SK-N-SH (cell line): Measurements from ENCODE around the gene RAB26. TPM values are rescaled to one million over a fixed set of nuclear protein-coding genes. Genes with fewer than 3 reads are reported as not detected.

ENCODE experiments used
- CTCF ChIA-PET: fragments of 300-600, 350-600 bp; formaldehyde crosslinking; extraction: SDS; loops from one replicate; lab custom pipeline; 2021; lab: Yijun Ruan, JAX
- POLR2A ChIA-PET: fragments of 350-600 bp; sonication (Branson Sonifier 250); formaldehyde crosslinking; extraction: SDS; loops from one replicate; lab custom pipeline; 2020; ENCODE audit warnings: antibody characterized with exemption, inconsistent platforms; lab: Yijun Ruan, JAX
- DNase-seq: peaks from one replicate; pipeline ENCODE4 v3.0.0; 2012
- H2AFZ ChIP-seq: fragments of 200-600 bp; sonication (generic); 2 replicates; pipeline ENCODE4 v1.8.1; 2016; ENCODE audit warnings: antibody characterized with exemption, mild to moderate bottlenecking, low read depth
- H3F3A ChIP-seq: fragments of 200-600 bp; sonication (generic); replicated peaks from 2 replicates; pipeline ENCODE3; 2016; ENCODE audit warnings: antibody characterized with exemption, mild to moderate bottlenecking; ENCODE audit not compliant: insufficient read depth
- H3K27ac ChIP-seq, 2 experiments: fragments of 200-500 bp in 1 of 2; fragments of 200-600 bp in 1 of 2; sonication (Bioruptor generic) in 1 of 2; sonication (generic), shearing (Covaris generic) in 1 of 2; 2 replicates each; pipeline versions ENCODE4 v1.5.1 to v1.6.1; 2014 to 2016; ENCODE audit warnings: low read depth in 2 of 2, inconsistent platforms in 1 of 2, low read length in 1 of 2, mild to moderate bottlenecking in 1 of 2, mixed read lengths in 1 of 2
- H3K27me3 ChIP-seq: fragments of 200-600 bp; sonication (generic), shearing (Covaris generic); 2 replicates; pipeline ENCODE4 v1.6.1; 2016; ENCODE audit warnings: mixed run types; ENCODE audit not compliant: insufficient read depth
- H3K36me3 ChIP-seq, 2 experiments: fragments of 200-500 bp in 1 of 2; fragments of 200-600 bp in 1 of 2; sonication (Bioruptor generic) in 1 of 2; sonication (generic) in 1 of 2; replicated peaks in 1 of 2; 2 replicates each; pipeline versions ENCODE3 to v1.5.1; 2014 to 2016; ENCODE audit warnings: low read length in 1 of 2, mild to moderate bottlenecking in 1 of 2; ENCODE audit not compliant: insufficient read depth in 2 of 2, control insufficient read depth in 1 of 2
- H3K4me1 ChIP-seq, 2 experiments: fragments of 200-500 bp in 1 of 2; fragments of 200-600 bp in 1 of 2; sonication (Bioruptor generic) in 1 of 2; sonication (generic), shearing (Covaris generic) in 1 of 2; 2 replicates each; pipeline versions ENCODE4 v1.5.1 to v1.6.1; 2014 to 2016; ENCODE audit warnings: low read depth in 1 of 2, low read length in 1 of 2, mixed run types in 1 of 2; ENCODE audit not compliant: insufficient read depth in 2 of 2, control insufficient read depth in 1 of 2
- H3K4me2 ChIP-seq: fragments of 200-600 bp; sonication (generic), shearing (Covaris generic); 2 replicates; pipeline ENCODE4 v1.6.1; 2017; ENCODE audit warnings: mixed run types
- H3K4me3 ChIP-seq, 2 experiments: fragments of 200-500 bp in 1 of 2; fragments of 200-600 bp in 1 of 2; sonication (Bioruptor generic) in 1 of 2; sonication (generic), shearing (Covaris generic) in 1 of 2; 2 replicates each; pipeline versions ENCODE4 v1.5.1 to v1.8.1; 2014 to 2016; ENCODE audit warnings: low read depth in 2 of 2, inconsistent platforms in 1 of 2, low read length in 1 of 2, mild to moderate bottlenecking in 1 of 2, mixed read lengths in 1 of 2, moderate library complexity in 1 of 2
- H3K79me2 ChIP-seq: fragments of 200-600 bp; sonication (generic); 2 replicates; pipeline ENCODE4 v1.8.1; 2017; ENCODE audit warnings: mild to moderate bottlenecking; ENCODE audit not compliant: insufficient read depth
- H3K9ac ChIP-seq: fragments of 200-600 bp; sonication (generic); 2 replicates; pipeline ENCODE4 v1.6.1; 2017; ENCODE audit warnings: mixed run types
- H3K9me2 ChIP-seq: fragments of 200-600 bp; sonication (generic); 2 replicates; pipeline ENCODE4 v1.6.1; 2017; ENCODE audit warnings: mixed run types
- H3K9me3 ChIP-seq: fragments of 200-600 bp; sonication (generic); 2 replicates; pipeline ENCODE4 v1.6.1; 2017; ENCODE audit warnings: mixed run types, mild to moderate bottlenecking, moderate library complexity
- H4K20me1 ChIP-seq: fragments of 200-600 bp; sonication (generic); 2 replicates; pipeline ENCODE4 v1.6.1; 2017; ENCODE audit warnings: mild to moderate bottlenecking, mixed run types; ENCODE audit not compliant: insufficient read depth
- ELF1 ChIP-seq: IDR thresholded peaks from 2 replicates; pipeline ENCODE4 v1.4.0; 2012
- EP300 ChIP-seq, 2 experiments: IDR thresholded peaks; 2 replicates each; pipeline versions ENCODE4 v1.4.0 to v1.6.1; 2012; ENCODE audit warnings: borderline replicate concordance in 1 of 2, low read depth in 1 of 2, low read length in 1 of 2
- FOSL2 ChIP-seq: IDR thresholded peaks from 2 replicates; pipeline ENCODE4 v1.4.0; 2012; ENCODE audit warnings: low read depth, mild to moderate bottlenecking, moderate library complexity, borderline replicate concordance
- FOXM1 ChIP-seq: IDR thresholded peaks from 2 replicates; pipeline ENCODE4 v1.4.0; 2012; ENCODE audit warnings: low read depth, mild to moderate bottlenecking
- GATA2 ChIP-seq: sonication (generic); formaldehyde crosslinking; IDR thresholded peaks from 2 replicates; pipeline ENCODE4 v1.5.0; 2020; ENCODE audit warnings: mild to moderate bottlenecking, missing genetic modification reagents
- JUND ChIP-seq: IDR thresholded peaks from 2 replicates; pipeline ENCODE4 v1.4.0; 2012
- NRF1 ChIP-seq: IDR thresholded peaks from 2 replicates; pipeline ENCODE4 v1.6.1; 2012; ENCODE audit warnings: low read depth, mild to moderate bottlenecking, low read length
- RFX5 ChIP-seq: IDR thresholded peaks from 2 replicates; pipeline ENCODE4 v1.6.1; 2012; ENCODE audit warnings: mild to moderate bottlenecking, improper control_type of control experiment, low read length
- SMC3 ChIP-seq: IDR thresholded peaks from 2 replicates; pipeline ENCODE4 v1.6.1; 2012; ENCODE audit warnings: low read depth, low read length, improper control_type of control experiment
- TEAD4 ChIP-seq: IDR thresholded peaks from 2 replicates; pipeline ENCODE4 v1.4.0; 2012; ENCODE audit warnings: mild to moderate bottlenecking, borderline replicate concordance; ENCODE audit not compliant: insufficient read depth
- WGBS: methylation state at CpG from one replicate; pipeline ENCODE4 v1.1.6; 2017; ENCODE audit warnings: low lambda C conversion rate; 5-methylcytosine and 5-hydroxymethylcytosine counted together
- polyA plus RNA-seq, 3 experiments: library from polyadenylated mRNA; depleted of rRNA; stranded (reverse); fragments of >200 nt; gene quantifications; 2 replicates each; pipeline ENCODE4 v1.2.3, GENCODE V29; 2012
- TF ChIP-seq, protein P1 (sequence below): fragments of 150-350 bp; IDR thresholded peaks from 2 replicates; pipeline ENCODE4 v1.6.1; 2016; ENCODE audit warnings: mild to moderate bottlenecking, low read depth, low read length
- TF ChIP-seq, protein P2 (sequence below): IDR thresholded peaks from 2 replicates; pipeline ENCODE4 v1.4.0; 2012; ENCODE audit warnings: low read depth
- TF ChIP-seq, protein P3 (sequence below): IDR thresholded peaks from 2 replicates; pipeline ENCODE4 v1.6.1; 2012; ENCODE audit warnings: mild to moderate bottlenecking, low read depth, low read length, moderate library complexity
- TF ChIP-seq, protein P4 (sequence below): fragments of 150-350 bp; IDR thresholded peaks from 2 replicates; pipeline ENCODE4 v1.6.1; 2017; ENCODE audit warnings: antibody characterized with exemption, low read length, low read depth, borderline replicate concordance

The RAB26 gene
- polyA plus RNA-seq, 1 of the 3 experiments (the other 2 are of a cell fraction), result 14.3 TPM

DNA sequence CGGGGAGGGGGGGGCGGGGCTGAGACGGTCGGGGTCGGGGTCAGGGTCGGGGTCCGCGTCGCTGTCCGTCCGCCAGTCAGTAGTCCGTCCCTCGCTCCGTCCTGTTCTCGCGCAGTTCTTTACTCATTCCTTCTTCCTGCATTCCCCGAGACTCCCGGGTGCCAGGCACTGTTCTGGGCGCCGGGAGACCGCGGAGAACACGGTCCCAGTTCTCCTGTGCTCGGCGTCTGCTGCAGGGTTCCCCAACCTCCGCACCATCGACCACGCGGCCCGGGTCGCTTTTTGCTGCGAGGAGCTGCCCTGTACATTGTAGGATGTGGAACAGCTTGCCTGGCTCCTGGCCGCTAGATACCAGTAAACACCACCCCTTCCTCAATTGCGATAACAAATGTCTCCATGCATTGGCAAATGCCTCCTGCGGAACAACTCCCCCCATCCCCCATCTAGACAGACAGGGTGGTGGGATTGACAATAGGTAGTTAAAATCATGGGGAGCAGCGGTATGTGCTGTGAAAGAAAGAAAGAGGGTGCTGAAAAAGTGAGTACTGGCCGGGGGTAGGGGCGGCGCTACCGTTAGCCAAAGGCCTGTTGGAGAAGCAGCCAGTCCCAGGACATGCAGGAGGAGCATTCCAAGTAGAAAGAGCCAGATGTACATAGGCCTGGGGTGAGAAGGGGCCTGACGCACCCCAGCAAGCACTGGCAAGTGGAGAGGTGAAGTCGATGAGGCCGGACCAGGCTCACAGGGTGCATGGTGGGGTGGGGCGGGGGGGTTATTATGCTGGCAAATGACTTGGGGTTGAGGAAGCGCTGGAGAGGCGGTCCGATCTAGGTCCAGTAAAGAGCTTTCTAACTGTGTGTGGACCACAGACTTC, 7.8 kb downstream of the RAB26 start:
- WGBS, result 1% methylated on average over 44 of the region's 47 CpGs
- CTCF ChIA-PET, result interaction anchor here (0.6 to 6.9 kb wide), 4 partner anchors 16 to 152 kb away, joined by 3 to 55 read pairs (median 14); partner anchors contain the start of gene ECI1

More for the DNA sequence above, 7.8 kb downstream of the RAB26 start:
- peak; percentile 58 for DNase-seq
- Histone ChIP-seq H3K9me2 (no peaks in the 10 kb centered on the region), H3K9me3 (no peaks in the 10 kb centered on the region), H4K20me1 (peaks cover 78% of the 10 kb centered on the region), H3K4me2 (peak overlapping the region; percentile 95), H3K4me1 (peaks cover 29 to 58% of the 10 kb centered on the region in 2 experiments; a peak in 3 of 4 replicates), H3K27me3 (no peaks in the 10 kb centered on the region), H3K79me2 (peaks cover 90% of the 10 kb centered on the region), H3F3A (peaks cover 26% of the 10 kb centered on the region), H3K36me3 (peaks cover 24 to 30% of the 10 kb centered on the region in 2 experiments), H3K27ac (peak overlapping the region; percentile 61 to 79; a peak in 3 of 4 replicates), H3K4me3 (peak overlapping the region; percentile 100), H2AFZ (peak overlapping the region; percentile 37; the same call in 1 of the 2 replicates), H3K9ac (peak overlapping the region; percentile 82)
- POLR2A ChIA-PET, result interaction anchor here (0.6 to 1.8 kb wide), 31 partner anchors 10 to 681 kb away, joined by 3 to 18 read pairs (median 4); partner anchors contain the start of genes CASKIN1, ECI1, FAHD1 and HAGH
- TF ChIP-seq, protein P1, sequence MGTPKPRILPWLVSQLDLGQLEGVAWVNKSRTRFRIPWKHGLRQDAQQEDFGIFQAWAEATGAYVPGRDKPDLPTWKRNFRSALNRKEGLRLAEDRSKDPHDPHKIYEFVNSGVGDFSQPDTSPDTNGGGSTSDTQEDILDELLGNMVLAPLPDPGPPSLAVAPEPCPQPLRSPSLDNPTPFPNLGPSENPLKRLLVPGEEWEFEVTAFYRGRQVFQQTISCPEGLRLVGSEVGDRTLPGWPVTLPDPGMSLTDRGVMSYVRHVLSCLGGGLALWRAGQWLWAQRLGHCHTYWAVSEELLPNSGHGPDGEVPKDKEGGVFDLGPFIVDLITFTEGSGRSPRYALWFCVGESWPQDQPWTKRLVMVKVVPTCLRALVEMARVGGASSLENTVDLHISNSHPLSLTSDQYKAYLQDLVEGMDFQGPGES, result no peak
- TF ChIP-seq, protein P2, sequence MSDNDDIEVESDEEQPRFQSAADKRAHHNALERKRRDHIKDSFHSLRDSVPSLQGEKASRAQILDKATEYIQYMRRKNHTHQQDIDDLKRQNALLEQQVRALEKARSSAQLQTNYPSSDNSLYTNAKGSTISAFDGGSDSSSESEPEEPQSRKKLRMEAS, result no peak
- TF ChIP-seq FOSL2 (no peak), RFX5 (no peak), TEAD4 (no peak), ELF1 (no peak), SMC3 (no peak), GATA2 (CRISPR knock-in tag) (no peak), FOXM1 (no peak), NRF1 (no peak), EP300 (IDR thresholded peaks at IDR 0.05; ENCODE audit: borderline replicate concordance in 1 of 2, low read depth in 1 of 2, low read length in 1 of 2) (no peak), JUND (no peak)
- TF ChIP-seq, protein P3, sequence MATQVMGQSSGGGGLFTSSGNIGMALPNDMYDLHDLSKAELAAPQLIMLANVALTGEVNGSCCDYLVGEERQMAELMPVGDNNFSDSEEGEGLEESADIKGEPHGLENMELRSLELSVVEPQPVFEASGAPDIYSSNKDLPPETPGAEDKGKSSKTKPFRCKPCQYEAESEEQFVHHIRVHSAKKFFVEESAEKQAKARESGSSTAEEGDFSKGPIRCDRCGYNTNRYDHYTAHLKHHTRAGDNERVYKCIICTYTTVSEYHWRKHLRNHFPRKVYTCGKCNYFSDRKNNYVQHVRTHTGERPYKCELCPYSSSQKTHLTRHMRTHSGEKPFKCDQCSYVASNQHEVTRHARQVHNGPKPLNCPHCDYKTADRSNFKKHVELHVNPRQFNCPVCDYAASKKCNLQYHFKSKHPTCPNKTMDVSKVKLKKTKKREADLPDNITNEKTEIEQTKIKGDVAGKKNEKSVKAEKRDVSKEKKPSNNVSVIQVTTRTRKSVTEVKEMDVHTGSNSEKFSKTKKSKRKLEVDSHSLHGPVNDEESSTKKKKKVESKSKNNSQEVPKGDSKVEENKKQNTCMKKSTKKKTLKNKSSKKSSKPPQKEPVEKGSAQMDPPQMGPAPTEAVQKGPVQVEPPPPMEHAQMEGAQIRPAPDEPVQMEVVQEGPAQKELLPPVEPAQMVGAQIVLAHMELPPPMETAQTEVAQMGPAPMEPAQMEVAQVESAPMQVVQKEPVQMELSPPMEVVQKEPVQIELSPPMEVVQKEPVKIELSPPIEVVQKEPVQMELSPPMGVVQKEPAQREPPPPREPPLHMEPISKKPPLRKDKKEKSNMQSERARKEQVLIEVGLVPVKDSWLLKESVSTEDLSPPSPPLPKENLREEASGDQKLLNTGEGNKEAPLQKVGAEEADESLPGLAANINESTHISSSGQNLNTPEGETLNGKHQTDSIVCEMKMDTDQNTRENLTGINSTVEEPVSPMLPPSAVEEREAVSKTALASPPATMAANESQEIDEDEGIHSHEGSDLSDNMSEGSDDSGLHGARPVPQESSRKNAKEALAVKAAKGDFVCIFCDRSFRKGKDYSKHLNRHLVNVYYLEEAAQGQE, result no peak
- TF ChIP-seq, protein P4, sequence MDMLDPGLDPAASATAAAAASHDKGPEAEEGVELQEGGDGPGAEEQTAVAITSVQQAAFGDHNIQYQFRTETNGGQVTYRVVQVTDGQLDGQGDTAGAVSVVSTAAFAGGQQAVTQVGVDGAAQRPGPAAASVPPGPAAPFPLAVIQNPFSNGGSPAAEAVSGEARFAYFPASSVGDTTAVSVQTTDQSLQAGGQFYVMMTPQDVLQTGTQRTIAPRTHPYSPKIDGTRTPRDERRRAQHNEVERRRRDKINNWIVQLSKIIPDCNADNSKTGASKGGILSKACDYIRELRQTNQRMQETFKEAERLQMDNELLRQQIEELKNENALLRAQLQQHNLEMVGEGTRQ, result no peak
